GM10248 (cell line): ENCODE results near the gene PLK5.
A peak's percentile ranks its signal among the peaks of the same experiment; 100 is the strongest.

Source experiments
- CTCF ChIA-PET: fragments of 300-600 bp; sonication (Branson Sonifier 250); formaldehyde crosslinking; extraction: SDS; loops from one replicate; lab custom pipeline; 2021; ENCODE audit warnings: antibody characterized with exemption; lab: Yijun Ruan, JAX
- POLR2A ChIA-PET: fragments of 350-650 bp; sonication (Branson Sonifier 250); formaldehyde crosslinking; extraction: SDS; loops from one replicate; lab custom pipeline; 2020; ENCODE audit warnings: antibody characterized with exemption; lab: Yijun Ruan, JAX
- DNase-seq: peaks from one replicate; pipeline ENCODE4 v3.0.0; 2012; ENCODE audit errors: extremely low spot score
- CTCF ChIP-seq: IDR thresholded peaks from 2 replicates; pipeline ENCODE4 v1.5.1; 2012; ENCODE audit warnings: mild to moderate bottlenecking, low read depth; ENCODE audit errors: extremely low read depth, missing control alignments, control extremely low read depth

Gene PLK5

GRCh38 chr19:1488282-1488601, 35.6 kb upstream of the PLK5 start:
- ChIA-PET POLR2A (no interaction called here), CTCF (no interaction called here)
- no peak for TF ChIP-seq CTCF
- no peak for DNase-seq

- ChIA-PET POLR2A (interaction anchor here (1.3 kb wide), 1 partner anchor 45 kb away, joined by 4 read pairs; no protein-coding TSS in a partner anchor), CTCF (no interaction called here)
- DNase-seq, result no peak
- TF ChIP-seq CTCF, result no peak
These were observed 34.2 kb upstream of the PLK5 start for GRCh38 chr19:1489463-1490310.

- CTCF ChIA-PET, result interaction anchor here (0.6 to 1.6 kb wide), 5 partner anchors 11 to 336 kb away, joined by 3 to 4 read pairs (median 3); no protein-coding TSS in a partner anchor
- no peak for TF ChIP-seq CTCF
- POLR2A ChIA-PET, result interaction anchor here (0.9 to 1.3 kb wide), 2 partner anchors 46 to 986 kb away, joined by 4 to 5 read pairs; no protein-coding TSS in a partner anchor
- DNase-seq, result peak; percentile 98
These were observed 33.4 kb upstream of the PLK5 start, which contains the start of gene PCSK4 for GRCh38 chr19:1490311-1491113. PCSK4 (minus strand) TSS chr19:1490350; CDS start chr19:1490346, 4 bp downstream.

- ChIA-PET CTCF (interaction anchor here (0.7 to 1.6 kb wide), 3 partner anchors 13 to 335 kb away, joined by 3 to 4 read pairs (median 4); no protein-coding TSS in a partner anchor), POLR2A (interaction anchor here (0.9 to 1.3 kb wide), 2 partner anchors 47 to 985 kb away, joined by 4 to 5 read pairs; no protein-coding TSS in a partner anchor)
- DNase-seq, result no peak
- TF ChIP-seq CTCF, result no peak
These were observed 32.6 kb upstream of the PLK5 start, which contains the start of gene REEP6 for GRCh38 chr19:1491114-1491848. REEP6 (plus strand) TSS chr19:1491181; CDS start chr19:1491270, 89 bp downstream.

- POLR2A ChIA-PET, result no interaction called here
- no peak for TF ChIP-seq CTCF
These were observed 32.1 kb upstream of the PLK5 start for GRCh38 chr19:1491849-1492170.

GRCh38 chr19:1492474-1493006, 31.3 kb upstream of the PLK5 start:
- POLR2A ChIA-PET, result no interaction called here
- TF ChIP-seq CTCF, result no peak
- DNase-seq, result no peak
- CTCF ChIA-PET, result interaction anchor here (0.8 kb wide), 1 partner anchor 10 kb away, joined by 3 read pairs; no protein-coding TSS in a partner anchor

More at GRCh38 chr19:1491849-1492170, 32.1 kb upstream of the PLK5 start:
- no peak for DNase-seq
- CTCF ChIA-PET, result interaction anchor here (0.8 to 1.6 kb wide), 3 partner anchors 11 to 334 kb away, joined by 3 to 4 read pairs (median 4); no protein-coding TSS in a partner anchor
